ENCODE results near the gene LYST.

GRCh38 chr1:235617808-235618207, 248.9 kb downstream of the LYST start:
- no peak for TF ChIP-seq POLR2AphosphoS5 (IDR thresholded peaks at IDR 0.05)
- TF ChIP-seq CTCF (IDR thresholded peaks at IDR 0.05): no peak
- TF ChIP-seq POLR2A (IDR thresholded peaks at IDR 0.05): no peak
- TF ChIP-seq EP300 (IDR thresholded peaks at IDR 0.05; ENCODE audit: low read depth): no peak
